Measurements from ENCODE around the gene SIGLECL1.

SIGLECL1 gene

GRCh38 chr19:51263808-51264207 is 12.9 kb downstream of the SIGLECL1 start:
- Histone ChIP-seq H3K27me3 (replicated peaks; ENCODE audit: control insufficient read depth, insufficient read depth, low read length) (no peaks in the 10 kb centered on the region; the same call in 1 of the 2 replicates), H3K4me3 (replicated peaks; ENCODE audit: low read depth, low read length) (no peak overlapping the region), H3K36me3 (ENCODE audit: control insufficient read depth, insufficient read depth, low read length) (no peaks in the 10 kb centered on the region)
- TF ChIP-seq, protein P1, sequence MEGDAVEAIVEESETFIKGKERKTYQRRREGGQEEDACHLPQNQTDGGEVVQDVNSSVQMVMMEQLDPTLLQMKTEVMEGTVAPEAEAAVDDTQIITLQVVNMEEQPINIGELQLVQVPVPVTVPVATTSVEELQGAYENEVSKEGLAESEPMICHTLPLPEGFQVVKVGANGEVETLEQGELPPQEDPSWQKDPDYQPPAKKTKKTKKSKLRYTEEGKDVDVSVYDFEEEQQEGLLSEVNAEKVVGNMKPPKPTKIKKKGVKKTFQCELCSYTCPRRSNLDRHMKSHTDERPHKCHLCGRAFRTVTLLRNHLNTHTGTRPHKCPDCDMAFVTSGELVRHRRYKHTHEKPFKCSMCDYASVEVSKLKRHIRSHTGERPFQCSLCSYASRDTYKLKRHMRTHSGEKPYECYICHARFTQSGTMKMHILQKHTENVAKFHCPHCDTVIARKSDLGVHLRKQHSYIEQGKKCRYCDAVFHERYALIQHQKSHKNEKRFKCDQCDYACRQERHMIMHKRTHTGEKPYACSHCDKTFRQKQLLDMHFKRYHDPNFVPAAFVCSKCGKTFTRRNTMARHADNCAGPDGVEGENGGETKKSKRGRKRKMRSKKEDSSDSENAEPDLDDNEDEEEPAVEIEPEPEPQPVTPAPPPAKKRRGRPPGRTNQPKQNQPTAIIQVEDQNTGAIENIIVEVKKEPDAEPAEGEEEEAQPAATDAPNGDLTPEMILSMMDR (IDR thresholded peaks at IDR 0.05; ENCODE audit: insufficient read depth, low read length, poor library complexity, severe bottlenecking) = no peak
- no peak for DNase-seq (ENCODE audit: extremely low read depth, insufficient read length)

DNA sequence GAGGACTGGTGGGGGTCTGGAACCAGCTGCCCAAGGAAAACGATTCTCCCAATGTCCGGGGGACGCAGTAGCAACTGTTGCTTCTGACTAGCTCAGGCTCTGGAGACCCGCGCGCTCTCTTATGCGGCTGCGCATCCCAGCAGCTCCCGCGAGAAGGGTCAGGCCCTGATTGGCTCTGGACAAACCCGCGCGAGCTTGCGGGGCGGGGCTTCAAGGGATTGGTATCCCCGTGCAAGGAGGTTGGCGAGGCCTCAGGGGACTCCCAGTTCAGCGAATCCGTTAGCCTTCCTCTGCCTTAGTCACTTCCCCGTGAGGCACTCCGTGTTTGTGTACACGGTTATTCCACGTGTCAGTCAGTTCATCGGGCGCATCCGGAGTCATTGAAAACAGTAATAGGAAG is 20.2 kb downstream of the SIGLECL1 start:
- Histone ChIP-seq H3K36me3 (ENCODE audit: control insufficient read depth, insufficient read depth, low read length) (no peaks in the 10 kb centered on the region), H3K4me3 (replicated peaks; ENCODE audit: low read depth, low read length) (no peak overlapping the region), H3K27me3 (replicated peaks; ENCODE audit: control insufficient read depth, insufficient read depth, low read length) (no peaks in the 10 kb centered on the region)
- DNase-seq (ENCODE audit: extremely low read depth, insufficient read length) = no peak
- TF ChIP-seq, protein P1 (IDR thresholded peaks at IDR 0.05; ENCODE audit: insufficient read depth, low read length, poor library complexity, severe bottlenecking) = no peak

GRCh38 chr19:51272183-51272810 is 21.4 kb downstream of the SIGLECL1 start:
- TF ChIP-seq, protein P1 (IDR thresholded peaks at IDR 0.05; ENCODE audit: insufficient read depth, low read length, poor library complexity, severe bottlenecking) = no peak
- Histone ChIP-seq H3K36me3 (ENCODE audit: control insufficient read depth, insufficient read depth, low read length) (no peaks in the 10 kb centered on the region), H3K27me3 (replicated peaks; ENCODE audit: control insufficient read depth, insufficient read depth, low read length) (no peaks in the 10 kb centered on the region), H3K4me3 (replicated peaks; ENCODE audit: low read depth, low read length) (no peak overlapping the region)
- no peak for DNase-seq (ENCODE audit: extremely low read depth, insufficient read length)

- TF ChIP-seq, protein P1 (IDR thresholded peaks at IDR 0.05; ENCODE audit: insufficient read depth, low read length, poor library complexity, severe bottlenecking) = no peak
- Histone ChIP-seq H3K27me3 (replicated peaks; ENCODE audit: control insufficient read depth, insufficient read depth, low read length) (no peaks in the 10 kb centered on the region; the same call in 1 of the 2 replicates), H3K36me3 (ENCODE audit: control insufficient read depth, insufficient read depth, low read length) (no peaks in the 10 kb centered on the region), H3K4me3 (replicated peaks; ENCODE audit: low read depth, low read length) (no peak overlapping the region)
- DNase-seq (ENCODE audit: extremely low read depth, insufficient read length) = no peak
Measured at GRCh38 chr19:51274049-51274770, 23.3 kb downstream of the SIGLECL1 start.

GRCh38 chr19:51277112-51277511 is 26.2 kb downstream of the SIGLECL1 start:
- Histone ChIP-seq H3K36me3 (ENCODE audit: control insufficient read depth, insufficient read depth, low read length) (no peaks in the 10 kb centered on the region), H3K4me3 (replicated peaks; ENCODE audit: low read depth, low read length) (no peak overlapping the region), H3K27me3 (replicated peaks; ENCODE audit: control insufficient read depth, insufficient read depth, low read length) (no peaks in the 10 kb centered on the region; the same call in 1 of the 2 replicates)
- no peak for DNase-seq (ENCODE audit: extremely low read depth, insufficient read length)
- TF ChIP-seq, protein P1 (IDR thresholded peaks at IDR 0.05; ENCODE audit: insufficient read depth, low read length, poor library complexity, severe bottlenecking) = no peak
